ENCODE data around the gene RCC2.

RCC2 gene

DNA sequence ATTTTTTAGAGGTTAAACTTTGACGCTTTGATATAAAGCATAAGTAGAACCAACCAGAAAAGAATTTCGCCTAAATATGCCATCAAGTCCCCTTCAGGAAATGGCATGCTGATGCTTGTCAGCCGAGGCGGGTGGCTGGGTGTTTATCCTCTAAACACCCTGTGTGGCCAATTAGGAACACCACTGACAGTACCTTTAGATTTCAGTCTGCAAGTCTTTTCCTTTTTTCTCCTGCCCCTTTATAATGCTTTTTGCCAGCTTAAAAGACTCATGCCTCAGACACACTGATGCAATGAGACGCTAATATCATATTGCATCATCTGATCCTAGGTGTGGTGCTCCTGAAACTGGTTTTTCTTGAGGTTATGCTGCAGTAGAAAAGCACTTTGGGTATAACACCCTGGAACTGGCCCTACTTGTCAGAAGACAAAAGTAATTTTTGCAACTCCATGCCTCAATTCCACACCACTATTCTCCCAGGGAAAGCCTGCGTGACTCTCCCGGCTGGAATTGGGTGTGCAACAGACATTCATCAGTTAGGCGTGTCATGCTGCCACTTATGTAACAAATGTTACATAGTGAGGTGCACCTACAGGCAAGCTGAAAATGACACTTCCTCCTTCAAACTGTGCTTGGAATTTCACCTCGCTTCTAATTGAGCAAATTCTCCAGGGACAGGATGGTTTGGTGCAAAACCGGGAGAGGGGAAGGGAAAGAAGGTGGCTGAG, 2.0 kb upstream of the RCC2 start (continued):
- 0 out of 2 replicates have a peak, but pooled peaks have one; percentile 10 for TF ChIP-seq ZNF184 (tag by site-specific recombination; IDR thresholded peaks at IDR 0.05)
- TF ChIP-seq ZNF623 (tag by site-specific recombination; IDR thresholded peaks at IDR 0.05): no peak
- TF ChIP-seq WT1 (tag by site-specific recombination; IDR thresholded peaks at IDR 0.05): no peak
- no peak for TF ChIP-seq ZNF701 (tag by site-specific recombination; IDR thresholded peaks at IDR 0.05)
- TF ChIP-seq, protein P1, sequence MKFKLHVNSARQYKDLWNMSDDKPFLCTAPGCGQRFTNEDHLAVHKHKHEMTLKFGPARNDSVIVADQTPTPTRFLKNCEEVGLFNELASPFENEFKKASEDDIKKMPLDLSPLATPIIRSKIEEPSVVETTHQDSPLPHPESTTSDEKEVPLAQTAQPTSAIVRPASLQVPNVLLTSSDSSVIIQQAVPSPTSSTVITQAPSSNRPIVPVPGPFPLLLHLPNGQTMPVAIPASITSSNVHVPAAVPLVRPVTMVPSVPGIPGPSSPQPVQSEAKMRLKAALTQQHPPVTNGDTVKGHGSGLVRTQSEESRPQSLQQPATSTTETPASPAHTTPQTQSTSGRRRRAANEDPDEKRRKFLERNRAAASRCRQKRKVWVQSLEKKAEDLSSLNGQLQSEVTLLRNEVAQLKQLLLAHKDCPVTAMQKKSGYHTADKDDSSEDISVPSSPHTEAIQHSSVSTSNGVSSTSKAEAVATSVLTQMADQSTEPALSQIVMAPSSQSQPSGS (tag by site-specific recombination; IDR thresholded peaks at IDR 0.05; ENCODE audit: low read depth): peak; percentile 87
- TF ChIP-seq, protein P2, sequence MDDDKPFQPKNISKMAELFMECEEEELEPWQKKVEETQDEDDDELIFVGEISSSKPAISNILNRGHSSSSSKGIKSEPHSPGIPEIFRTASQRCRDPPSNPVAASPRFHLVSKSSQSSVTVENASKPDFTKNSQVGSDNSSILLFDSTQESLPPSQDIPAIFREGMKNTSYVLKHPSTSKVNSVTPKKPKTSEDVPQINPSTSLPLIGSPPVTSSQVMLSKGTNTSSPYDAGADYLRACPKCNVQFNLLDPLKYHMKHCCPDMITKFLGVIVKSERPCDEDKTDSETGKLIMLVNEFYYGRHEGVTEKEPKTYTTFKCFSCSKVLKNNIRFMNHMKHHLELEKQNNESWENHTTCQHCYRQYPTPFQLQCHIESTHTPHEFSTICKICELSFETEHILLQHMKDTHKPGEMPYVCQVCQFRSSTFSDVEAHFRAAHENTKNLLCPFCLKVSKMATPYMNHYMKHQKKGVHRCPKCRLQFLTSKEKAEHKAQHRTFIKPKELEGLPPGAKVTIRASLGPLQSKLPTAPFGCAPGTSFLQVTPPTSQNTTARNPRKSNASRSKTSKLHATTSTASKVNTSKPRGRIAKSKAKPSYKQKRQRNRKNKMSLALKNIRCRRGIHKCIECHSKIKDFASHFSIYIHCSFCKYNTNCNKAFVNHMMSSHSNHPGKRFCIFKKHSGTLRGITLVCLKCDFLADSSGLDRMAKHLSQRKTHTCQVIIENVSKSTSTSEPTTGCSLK (tag by site-specific recombination; IDR thresholded peaks at IDR 0.05): no peak

DNA sequence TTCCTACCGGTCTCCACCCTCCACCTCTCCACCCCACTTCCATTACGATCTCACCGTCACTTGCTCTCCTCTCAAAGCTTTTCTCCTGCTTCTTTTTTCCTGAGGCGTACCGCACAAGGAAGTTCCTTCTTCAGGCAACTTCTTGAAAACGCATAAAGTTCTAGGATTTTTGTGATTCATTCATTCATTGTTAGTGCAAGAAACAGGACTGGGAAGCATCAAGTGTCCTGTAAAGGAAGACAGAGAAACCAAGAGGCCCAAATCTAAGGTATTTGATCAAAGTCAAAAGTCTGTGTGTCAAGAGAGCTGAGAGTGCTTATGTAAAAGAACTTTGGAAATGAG, 1.3 kb upstream of the RCC2 start:
- Histone ChIP-seq H3K27ac (ENCODE audit: extremely low read depth, low read depth, low read length) (peak overlapping the region; percentile 99), H3K4me3 (ENCODE audit: low read depth, low read length) (no peak overlapping the region), H3K9me3 (ENCODE audit: control insufficient read depth, insufficient read depth, low read depth, low read length) (no peaks in the 10 kb centered on the region), H3K4me1 (ENCODE audit: control insufficient read depth, insufficient read depth, low read length) (peaks cover 8% of the 10 kb centered on the region), H3K36me3 (ENCODE audit: control insufficient read depth in 2 of 2, insufficient read depth in 1 of 2, low read length in 2 of 2) (peaks cover 4 to 15% of the 10 kb centered on the region in 2 experiments; a peak in 2 of 3 replicates)
- POLR2A ChIA-PET: interaction anchor here (0.6 kb wide), 1 partner anchor 517 kb away, joined by 3 read pairs; no protein-coding TSS in a partner anchor
- TF ChIP-seq PRDM1 (tag by site-specific recombination; IDR thresholded peaks at IDR 0.05) (peak; percentile 46; the same call in 1 of the 2 replicates), ZNF223 (tag by site-specific recombination; IDR thresholded peaks at IDR 0.05) (no peak)
- CTCF ChIA-PET: interaction anchor here (0.5 to 1.2 kb wide), 4 partner anchors 17 to 80 kb away, joined by 3 to 6 read pairs (median 3); no protein-coding TSS in a partner anchor

DNA sequence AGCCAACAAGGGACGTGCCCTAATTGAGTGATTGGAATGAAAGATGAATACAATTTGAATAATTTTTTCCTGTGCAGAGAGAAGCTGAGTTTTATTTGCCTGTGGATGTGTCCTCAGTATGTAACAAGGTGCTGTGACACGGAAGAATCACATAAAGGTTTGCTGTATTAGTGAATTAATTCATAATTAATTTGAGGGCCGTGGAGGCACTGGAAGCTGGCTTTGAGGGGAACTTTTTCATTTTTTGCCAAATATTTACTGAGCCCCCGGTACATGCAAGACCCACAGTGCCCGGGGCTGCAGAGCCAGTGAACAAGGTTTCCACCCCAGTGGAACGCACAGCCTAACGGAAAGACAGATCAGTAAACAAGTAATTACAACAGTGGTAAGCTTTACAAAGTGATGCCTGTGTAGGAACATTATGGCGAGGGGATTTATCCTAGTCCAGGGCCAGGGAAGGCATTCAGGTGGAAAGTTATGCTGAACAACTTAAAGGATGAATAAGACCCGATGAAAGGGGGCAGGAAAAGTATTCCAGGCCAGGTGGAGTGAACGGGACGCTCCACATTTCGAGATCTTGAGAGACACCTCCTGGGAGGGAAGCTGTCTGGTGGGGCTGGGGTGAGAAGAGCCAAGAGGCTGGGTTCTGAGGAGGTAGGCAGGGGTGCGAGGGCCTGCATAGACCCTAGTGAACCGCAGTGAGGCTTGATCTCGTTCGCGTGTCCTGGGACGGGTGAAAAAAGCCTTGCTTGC, 773 bp upstream of the RCC2 start:
- Histone ChIP-seq H3K4me3 (ENCODE audit: low read depth, low read length) (peak overlapping the region; percentile 81), H3K36me3 (ENCODE audit: control insufficient read depth in 2 of 2, insufficient read depth in 1 of 2, low read length in 2 of 2) (peaks cover 10 to 21% of the 10 kb centered on the region in 2 experiments), H3K9me3 (ENCODE audit: control insufficient read depth, insufficient read depth, low read depth, low read length) (no peaks in the 10 kb centered on the region), H3K27ac (ENCODE audit: extremely low read depth, low read depth, low read length) (peak overlapping the region; percentile 99), H3K4me1 (ENCODE audit: control insufficient read depth, insufficient read depth, low read length) (peaks cover 10% of the 10 kb centered on the region)
- TF ChIP-seq ZNF341 (tag by site-specific recombination; IDR thresholded peaks at IDR 0.05; ENCODE audit: low read depth): peak; percentile 39; the same call in 1 of the 2 replicates
- TF ChIP-seq ZNF366 (tag by site-specific recombination; conservative IDR thresholded peaks at IDR 0.05): 0 out of 2 replicates have a peak, but pooled peaks have one; percentile 30
- no peak for TF ChIP-seq ZBTB21 (tag by site-specific recombination; IDR thresholded peaks at IDR 0.05)
- peak; percentile 11 for TF ChIP-seq ZNF335 (tag by site-specific recombination; conservative IDR thresholded peaks at IDR 0.05)
- TF ChIP-seq ZNF600 (tag by site-specific recombination; IDR thresholded peaks at IDR 0.05): peak; percentile 61; the same call in 1 of the 2 replicates
- ChIA-PET CTCF (interaction anchor here (0.5 to 1.5 kb wide), 12 partner anchors 13 to 1553 kb away, joined by 3 to 5 read pairs (median 3); no protein-coding TSS in a partner anchor), POLR2A (interaction anchor here (0.5 to 1.6 kb wide), 7 partner anchors 15 to 1916 kb away, joined by 3 to 6 read pairs (median 3); partner anchors contain the start of gene CASP9)

All from HEK293 (cell line).